Head of caudate nucleus (tissue), 42 donors: ENCODE data around the gene SPDYE5.
A peak's percentile ranks its signal among the peaks of the same experiment; 100 is the strongest.
"Not testable (repeated sequence)": the region's sequence is repeated elsewhere in the genome, so short reads cannot be mapped to it uniquely, and the experiment has no call there.

Experiments
- DNase-seq, 42 donors: peaks; one replicate each; pipeline versions ENCODE4 v3.0.0 to v3.0.0-alpha.2; 2020 to 2021; ENCODE audit warnings: mixed read lengths in 7 of 42
- intact Hi-C: fragments of 100-400 bp; cut with DNase I; formaldehyde crosslinking; loops from one replicate; pipeline ENCODE4 v1.15.0; 2022

Gene SPDYE5

GRCh38 chr7:75492020-75492419 lies at the start of gene SPDYE5:
TSS of gene SPDYE5 (plus strand) at chr7:75492320. CDS start at chr7:75494048, 1,728 bp downstream.
- DNase-seq, intact Hi-C loops: not testable (repeated sequence)

DNA sequence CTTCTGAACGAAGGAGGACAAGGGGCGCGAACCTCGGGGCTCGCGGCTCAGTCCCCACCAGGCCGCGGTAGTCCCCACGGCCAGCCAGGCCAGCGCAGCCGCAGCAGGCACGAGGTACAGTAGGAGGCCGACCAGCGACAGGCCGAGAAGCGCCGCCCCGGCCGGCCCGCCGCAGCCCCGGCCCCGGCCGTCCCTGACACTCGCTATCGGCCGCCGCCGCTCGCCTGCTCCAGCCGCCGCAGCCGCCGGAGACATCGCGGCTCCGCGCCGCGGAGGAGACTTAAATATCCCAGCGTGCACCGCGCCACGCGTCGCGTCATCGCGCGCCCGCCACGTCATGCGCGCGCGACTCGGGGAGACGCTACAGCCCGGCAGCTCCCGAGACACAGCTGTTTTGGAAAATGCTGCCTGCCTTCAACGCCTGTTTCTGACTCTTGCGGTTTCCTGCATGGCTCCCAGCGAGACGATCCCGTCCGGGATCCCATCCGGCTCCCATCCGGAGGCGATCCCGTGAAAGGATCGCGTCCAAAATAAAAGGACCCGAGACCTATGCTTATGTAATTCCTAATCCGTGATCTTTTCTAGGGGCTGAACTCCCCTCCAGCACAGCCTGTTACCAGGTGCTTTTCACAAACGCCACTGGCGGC lies 49.5 kb upstream of the SPDYE5 start:
- DNase-seq, result peak in 36 of 42 donors; percentile 2 to 66 (median 26)

DNA sequence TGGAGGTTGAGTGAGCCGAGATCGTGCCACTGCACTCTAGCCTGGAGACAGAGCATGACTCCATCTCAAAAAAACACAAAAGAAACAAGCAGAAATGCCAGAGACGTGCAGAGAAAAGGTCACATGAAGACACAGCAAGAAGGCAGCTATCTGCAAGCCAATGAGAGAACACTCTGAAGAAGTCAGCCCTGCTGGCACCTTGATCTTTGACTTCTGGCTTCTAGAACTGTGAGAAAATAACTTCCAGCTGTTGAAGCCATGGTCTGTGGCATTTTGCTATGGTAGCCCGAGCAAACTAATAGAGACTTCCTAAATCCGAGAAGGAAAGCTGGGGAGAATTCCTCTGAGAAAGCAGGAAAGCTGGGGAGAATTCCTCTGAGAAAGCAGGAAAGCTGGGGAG lies 42.2 kb upstream of the SPDYE5 start:
- DNase-seq, intact Hi-C loops: not testable (repeated sequence)

More for the DNA sequence above, 49.5 kb upstream of the SPDYE5 start:
- intact Hi-C loops, result not testable (repeated sequence)

DNA sequence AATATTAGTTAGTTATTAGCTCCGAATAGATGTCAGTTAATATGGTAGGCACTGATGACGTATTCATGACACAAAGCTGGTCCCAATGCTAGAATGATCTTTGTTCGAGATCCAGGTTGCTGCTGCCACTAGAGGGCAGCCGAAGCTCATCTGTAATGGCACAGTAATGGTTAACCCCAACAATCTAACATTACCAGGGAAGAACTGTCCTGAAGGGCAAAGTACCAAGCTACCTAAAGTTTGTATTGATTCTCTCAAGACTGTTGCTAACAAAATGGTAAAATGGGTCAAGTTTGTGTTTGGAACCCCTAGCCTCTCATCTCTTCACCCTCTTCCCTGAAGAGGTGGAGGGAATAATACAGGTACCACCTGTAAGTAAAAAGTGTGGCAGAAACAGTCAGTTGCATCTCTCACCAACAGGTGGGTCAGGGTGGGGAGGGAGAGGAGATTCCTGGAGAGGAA lies 39.6 kb upstream of the SPDYE5 start:
- DNase-seq, intact Hi-C loops: not testable (repeated sequence)

DNA sequence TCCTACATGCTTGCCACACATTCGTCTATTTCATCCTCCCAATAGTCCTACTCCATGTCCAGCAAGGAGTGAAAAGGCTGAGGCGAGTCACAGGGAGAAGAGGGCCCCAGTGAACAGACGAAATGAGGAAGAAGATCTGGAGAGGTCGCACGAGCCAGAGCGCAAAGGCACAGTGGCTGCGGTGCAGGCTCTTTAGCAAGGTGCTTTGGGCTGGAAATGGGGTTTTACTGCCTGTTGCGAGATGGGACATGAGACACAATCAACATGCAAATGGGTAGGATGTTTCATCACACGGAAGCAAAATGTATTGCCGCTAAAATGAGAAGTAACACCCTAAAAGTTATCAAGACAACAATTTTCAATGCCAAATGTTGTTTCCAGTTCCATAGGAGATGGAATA lies 35.7 kb upstream of the SPDYE5 start:
- DNase-seq, intact Hi-C loops: not testable (repeated sequence)

GRCh38 chr7:75458034-75458433 lies 34.1 kb upstream of the SPDYE5 start:
- intact Hi-C loops, DNase-seq: not testable (repeated sequence)

DNA sequence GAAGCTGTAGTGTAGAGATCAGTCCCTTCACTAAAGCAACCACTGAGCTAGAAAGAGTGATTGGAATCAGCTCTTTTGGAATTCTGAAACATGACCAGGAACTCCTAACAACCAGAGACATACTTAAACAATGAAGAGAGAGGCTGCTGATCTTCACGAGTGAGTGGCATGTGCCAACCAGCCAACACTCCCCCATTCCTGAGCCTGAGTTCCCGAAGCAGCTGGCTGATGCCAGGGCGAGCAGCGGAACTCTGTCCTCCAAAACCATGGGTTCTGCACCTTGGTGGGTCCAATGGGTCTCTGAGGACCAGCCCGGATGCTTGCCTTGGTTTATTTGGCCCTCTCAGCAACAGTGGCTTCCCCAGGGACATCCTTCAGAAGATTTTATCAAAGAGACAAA lies 31.6 kb upstream of the SPDYE5 start:
- intact Hi-C loops, DNase-seq: not testable (repeated sequence)

DNA sequence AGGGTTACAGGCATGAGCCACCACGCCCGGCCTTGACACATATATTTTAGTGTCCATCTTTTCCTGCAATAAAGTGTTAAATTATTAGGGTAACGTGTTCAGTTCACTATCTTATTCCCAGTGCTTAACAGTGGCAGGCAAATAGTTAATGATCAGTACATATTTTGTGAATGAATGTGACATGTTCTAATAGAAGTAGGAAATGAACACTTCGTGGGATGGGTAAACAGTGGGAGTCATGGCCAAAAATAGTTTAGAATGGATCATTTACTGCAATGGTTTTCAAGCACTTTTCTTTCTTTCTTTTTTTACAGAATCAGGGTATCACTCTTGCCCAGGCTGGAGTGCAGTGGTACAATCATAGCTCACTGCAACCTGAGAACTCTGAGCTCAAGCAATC lies 22.0 kb upstream of the SPDYE5 start:
- intact Hi-C loops, DNase-seq: not testable (repeated sequence)

- DNase-seq, intact Hi-C loops: not testable (repeated sequence)
Observed at GRCh38 chr7:75477457-75477856, 14.7 kb upstream of the SPDYE5 start.

- DNase-seq, intact Hi-C loops: not testable (repeated sequence)
Observed at GRCh38 chr7:75480313-75480712, 11.8 kb upstream of the SPDYE5 start.

DNA sequence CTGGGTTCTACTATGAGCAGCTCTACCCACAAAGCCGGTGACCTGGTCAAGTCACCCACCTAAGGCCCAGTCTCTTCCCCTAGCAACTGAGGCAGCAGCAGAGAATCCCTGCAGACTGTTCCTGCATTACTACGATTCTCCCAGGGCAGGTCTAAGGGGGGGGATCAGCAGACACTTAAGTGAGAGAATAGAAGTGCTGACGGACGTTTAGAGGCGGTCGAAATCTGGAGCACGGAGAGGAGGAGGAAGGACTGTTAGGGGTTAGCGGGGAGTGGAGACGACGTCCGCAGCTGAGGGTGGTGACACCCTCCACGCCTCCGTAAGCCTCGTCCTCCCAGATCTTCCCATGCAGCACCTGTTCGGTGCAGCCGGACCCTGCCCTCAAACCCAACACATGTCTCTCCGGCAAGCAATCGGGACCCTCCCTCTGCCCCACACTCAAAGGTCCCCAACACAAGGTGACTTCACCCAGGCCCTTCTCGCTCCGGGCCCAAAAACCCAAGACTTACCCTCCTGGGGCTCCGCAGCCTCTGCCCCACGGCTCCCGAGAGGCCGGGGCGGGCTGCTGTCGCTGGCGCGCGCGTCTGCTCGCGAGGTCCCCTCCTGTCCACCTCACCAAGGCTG lies 6.7 kb upstream of the SPDYE5 start:
- intact Hi-C loops, result not testable (repeated sequence)
- DNase-seq, result peak in 5 of 42 donors; percentile 2 to 23 (median 9)

DNA sequence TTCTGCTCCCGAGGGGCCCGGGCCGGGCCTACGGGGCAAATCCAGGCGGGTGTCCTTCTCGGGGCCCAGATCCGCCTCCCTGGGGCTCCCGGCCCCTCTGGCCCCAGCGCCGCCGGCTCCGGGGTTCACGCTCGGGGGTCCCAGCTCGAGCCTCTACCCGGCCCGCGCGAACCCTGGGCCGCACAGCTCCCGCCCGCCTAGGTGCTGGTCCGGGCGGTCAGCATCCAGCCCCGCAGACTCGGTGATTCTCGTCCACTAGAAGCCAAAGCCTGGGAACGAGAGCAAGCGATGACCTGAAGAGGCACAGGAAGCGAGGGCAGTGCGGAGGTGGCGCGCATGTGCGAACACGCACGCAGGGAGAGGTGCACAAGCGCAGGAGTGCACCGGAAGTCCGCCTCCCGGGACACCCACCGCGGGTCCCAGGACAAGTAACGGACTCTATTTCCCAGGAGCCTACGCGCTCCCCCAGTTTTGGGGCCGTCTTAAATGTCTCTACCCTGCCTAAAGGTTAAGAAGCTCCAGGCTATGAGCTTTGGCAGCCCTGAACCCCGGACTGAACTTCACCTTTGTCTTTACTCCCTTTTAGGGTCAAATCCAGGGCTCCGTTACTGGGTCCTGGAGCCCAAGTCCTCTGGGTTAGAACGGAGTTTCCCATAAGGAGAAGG lies 6.0 kb upstream of the SPDYE5 start, which contains the start of gene POM121C:
POM121C (minus strand) TSS at position 321 of the 665 bp plus-strand sequence. CDS start 44,803 bp downstream, outside the sequence.
- peak; percentile 80 to 95 (median 91) for DNase-seq
- intact Hi-C loops, result not testable (repeated sequence)

DNA sequence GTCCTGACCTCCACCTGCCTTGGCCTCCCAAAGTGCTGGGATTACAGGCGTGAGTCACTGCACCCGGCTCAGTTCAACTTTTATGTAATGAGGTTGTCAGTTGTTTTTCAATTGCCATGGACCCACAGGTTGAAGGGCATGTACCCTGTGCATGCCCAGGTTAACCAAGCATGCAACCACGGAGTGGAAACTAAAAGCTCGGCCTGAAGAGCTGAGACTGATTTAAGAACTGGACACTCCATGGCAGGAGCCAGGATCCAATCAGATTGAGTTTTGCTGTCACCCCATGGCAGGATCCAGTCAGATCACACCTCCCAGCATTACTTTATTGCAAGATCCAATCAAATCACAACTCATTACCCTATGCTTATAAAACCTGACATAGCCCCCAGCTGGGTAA lies 16.9 kb downstream of the SPDYE5 start:
- DNase-seq, intact Hi-C loops: not testable (repeated sequence)

- DNase-seq, intact Hi-C loops: not testable (repeated sequence)
Observed at GRCh38 chr7:75518842-75519241, 26.7 kb downstream of the SPDYE5 start.

DNA sequence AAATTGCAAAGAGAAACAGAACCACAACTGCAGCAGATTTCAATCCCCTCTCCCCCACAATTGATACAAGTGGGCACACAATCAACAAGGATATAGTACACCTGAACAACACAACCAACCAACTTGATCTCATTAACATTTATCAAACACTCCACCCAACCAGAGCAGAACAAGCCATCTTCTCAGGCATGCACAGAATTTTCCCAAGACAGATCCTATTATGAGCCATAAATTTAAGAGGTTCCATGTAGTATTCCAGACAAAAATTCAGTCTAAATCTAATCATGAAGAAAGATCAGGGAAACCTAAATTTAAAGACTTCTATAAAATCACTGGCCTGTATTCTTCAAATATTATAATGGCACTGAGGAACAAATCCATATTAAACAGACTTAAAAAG lies 29.6 kb downstream of the SPDYE5 start:
- intact Hi-C loops, DNase-seq: not testable (repeated sequence)

DNA sequence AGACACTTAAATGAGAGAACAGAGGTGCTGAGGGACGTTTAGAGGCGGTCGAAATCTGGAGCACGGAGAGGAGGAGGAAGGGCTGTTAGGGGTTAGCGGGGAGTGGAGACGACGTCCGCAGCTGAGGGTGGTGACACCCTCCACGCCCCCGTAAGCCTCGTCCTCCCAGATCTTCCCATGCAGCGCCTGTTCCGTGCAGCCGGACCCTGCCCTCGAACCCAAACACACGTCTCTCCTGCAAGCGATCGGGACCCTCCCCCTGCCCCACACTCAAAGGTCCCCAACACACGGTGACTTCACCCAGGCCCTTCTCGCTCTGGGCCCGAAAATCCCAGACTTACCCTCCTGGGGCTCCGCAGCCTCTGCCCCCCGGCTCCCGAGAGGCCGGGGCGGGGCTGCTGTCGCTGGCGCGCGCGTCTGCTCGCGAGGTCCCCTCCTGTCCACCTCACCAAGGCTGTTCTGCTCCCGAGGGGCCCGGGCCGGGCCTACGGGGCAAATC lies 35.2 kb downstream of the SPDYE5 start:
- intact Hi-C loops, result not testable (repeated sequence)
- peak in 2 of 42 donors; percentile 5 to 9 for DNase-seq

- intact Hi-C loops, result no loop called here
- peak in 1 of 42 donors; percentile 38 for DNase-seq
Observed at GRCh38 chr7:75531359-75531821, 39.3 kb downstream of the SPDYE5 start.

GRCh38 chr7:75532639-75533038 lies 40.5 kb downstream of the SPDYE5 start:
- intact Hi-C loops, result no loop called here
- peak in 1 of 42 donors; percentile 21 for DNase-seq

- DNase-seq, result peak in 2 of 42 donors; percentile 22 to 35
- intact Hi-C loops, result no loop called here
Observed at GRCh38 chr7:75533926-75534325, 41.8 kb downstream of the SPDYE5 start.
